B cell (primary cell): ENCODE measurements around the gene LRP5. TPM values are rescaled to one million over a fixed set of nuclear protein-coding genes. Genes with fewer than 3 reads are reported as not detected.
A peak's percentile ranks its signal among the peaks of the same experiment; 100 is the strongest.

Source experiments
- ATAC-seq: fragments of 200-7000 bp; cut with Tn5 transposase; one replicate; pipeline ENCODE4 v1.10.0; 2021; ENCODE audit warnings: low read depth, mild to moderate bottlenecking, moderate number of reproducible peaks, moderate library complexity
- CTCF ChIA-PET: fragments of 350-600 bp; sonication (Branson Sonifier 250); formaldehyde crosslinking; loops from one replicate; lab custom pipeline; 2021; ENCODE audit warnings: antibody characterized with exemption, inconsistent platforms; lab: Charles Lee
- POLR2A ChIA-PET: fragments of 350-600 bp; sonication (Branson Sonifier 250); formaldehyde crosslinking; loops from one replicate; lab custom pipeline; 2021; ENCODE audit warnings: antibody characterized with exemption; lab: Charles Lee
- DNase-seq: peaks from one replicate; pipeline ENCODE4 v3.0.0; 2013
- H2AFZ ChIP-seq: 2 replicates; pipeline ENCODE4 v1.6.1; 2012; ENCODE audit warnings: mild to moderate bottlenecking, low read depth, low read length; ENCODE audit not compliant: insufficient read depth, poor library complexity, severe bottlenecking
- H3K27ac ChIP-seq, 2 donors: 1 replicate in 1 of 2; 2 replicates in 1 of 2; pipeline ENCODE4 v1.5.1; 2012 to 2013; ENCODE audit warnings: low read length in 2 of 2, mild to moderate bottlenecking in 2 of 2, moderate library complexity in 1 of 2
- H3K27me3 ChIP-seq, 4 experiments: fragments of 200-600 bp in 1 of 4; sonication (generic) in 1 of 4; replicated peaks in 1 of 4; 1 replicate in 2 of 4; 2 replicates in 2 of 4; pipeline versions ENCODE4 v1.6.1 to v1.7.0; 2013 to 2016; ENCODE audit warnings: low read length in 3 of 4, mild to moderate bottlenecking in 2 of 4, mixed read lengths in 1 of 4, moderate library complexity in 1 of 4; ENCODE audit not compliant: insufficient read depth in 4 of 4, control insufficient read depth in 3 of 4; ENCODE audit errors: control extremely low read depth in 1 of 4
- H3K36me3 ChIP-seq, 2 experiments: replicated peaks in 1 of 2; 1 replicate in 1 of 2; 2 replicates in 1 of 2; pipeline versions ENCODE4 v1.6.1 to v1.7.1; 2013; ENCODE audit warnings: low read length in 1 of 2; ENCODE audit not compliant: insufficient read depth in 2 of 2, control insufficient read depth in 1 of 2; ENCODE audit errors: control extremely low read depth in 1 of 2, extremely low read depth in 1 of 2
- H3K4me1 ChIP-seq, 2 donors: fragments of 200-600 bp in 1 of 2; sonication (generic) in 1 of 2; 1 replicate in 1 of 2; 2 replicates in 1 of 2; pipeline versions ENCODE4 v1.5.1 to v1.6.1; 2013 to 2017; ENCODE audit warnings: low read length in 2 of 2; ENCODE audit not compliant: control insufficient read depth in 2 of 2, insufficient read depth in 2 of 2
- H3K4me2 ChIP-seq: replicated peaks from 2 replicates; pipeline ENCODE3; 2012; ENCODE audit warnings: mild to moderate bottlenecking, low read depth, low read length; ENCODE audit not compliant: poor library complexity, severe bottlenecking
- H3K4me3 ChIP-seq, 5 experiments: fragments of 200-600 bp in 1 of 5; sonication (generic) in 1 of 5; 1 replicate in 3 of 5; 2 replicates in 2 of 5; pipeline versions ENCODE4 v1.5.1 to v1.7.0; 2011 to 2016; ENCODE audit warnings: low read length in 4 of 5, mild to moderate bottlenecking in 4 of 5, low read depth in 2 of 5, control low read depth in 1 of 5, moderate library complexity in 1 of 5; ENCODE audit not compliant: insufficient read depth in 1 of 5; ENCODE audit errors: control extremely low read depth in 1 of 5, extremely low read depth in 1 of 5
- H3K79me2 ChIP-seq: fragments of 200-600 bp; sonication (generic); one replicate; pipeline ENCODE4 v1.6.0; 2016; ENCODE audit warnings: low read length; ENCODE audit not compliant: control insufficient read depth, insufficient read depth
- H3K9ac ChIP-seq: fragments of 200-600 bp; sonication (generic); 2 replicates; pipeline ENCODE4 v1.6.1; 2017; ENCODE audit warnings: mild to moderate bottlenecking, low read length, moderate library complexity
- H3K9me3 ChIP-seq, 3 donors: one replicate each; pipeline versions ENCODE4 v1.6.1 to v1.7.1; 2013; ENCODE audit warnings: low read length in 2 of 3; ENCODE audit not compliant: control insufficient read depth in 2 of 3, insufficient read depth in 1 of 3; ENCODE audit errors: control extremely low read depth in 1 of 3
- H4K20me1 ChIP-seq: 2 replicates; pipeline ENCODE4 v1.6.0; 2012; ENCODE audit warnings: mild to moderate bottlenecking, low read length; ENCODE audit not compliant: insufficient read depth, control insufficient read depth, poor library complexity, severe bottlenecking
- H3K27ac Mint-ChIP-seq: one replicate; pipeline ENCODE4 v1.8.0; 2021; ENCODE audit warnings: mixed read lengths
- H3K27me3 Mint-ChIP-seq: one replicate; pipeline ENCODE4 v1.8.0; 2021; ENCODE audit warnings: mixed read lengths
- H3K4me1 Mint-ChIP-seq: one replicate; pipeline ENCODE4 v1.8.0; 2021; ENCODE audit warnings: mixed read lengths
- H3K4me3 Mint-ChIP-seq: one replicate; pipeline ENCODE4 v1.8.0; 2021; ENCODE audit warnings: mixed read lengths
- H3K9me3 Mint-ChIP-seq: one replicate; pipeline ENCODE4 v1.8.0; 2022; ENCODE audit warnings: mixed read lengths; ENCODE audit not compliant: insufficient read depth
- CTCF ChIP-seq: fragments of 200-600 bp; IDR thresholded peaks from one replicate; pipeline ENCODE4 v1.8.0; 2022; ENCODE audit warnings: antibody characterized with exemption, mild to moderate bottlenecking
- EZH2 ChIP-seq: IDR thresholded peaks from 2 replicates; pipeline ENCODE4 v1.6.1; 2012; ENCODE audit warnings: borderline replicate concordance, low read depth, mild to moderate bottlenecking, moderate library complexity, low read length; ENCODE audit not compliant: insufficient read depth, poor library complexity, severe bottlenecking
- WGBS: methylation state at CpG from one replicate; pipeline ENCODE4 v1.1.5; 2013; ENCODE audit warnings: missing lambda C conversion rate; ENCODE audit not compliant: insufficient coverage; 5-methylcytosine and 5-hydroxymethylcytosine counted together
- intact Hi-C: fragments of 100-400 bp; cut with micrococcal nuclease; formaldehyde crosslinking; loops from one replicate; pipeline ENCODE4 v1.10.0; 2022
- polyA plus RNA-seq: library from polyadenylated mRNA; depleted of rRNA; stranded (reverse); fragments of >200 nt; gene quantifications from 2 replicates; pipeline ENCODE4 v1.2.3, GENCODE V29; 2012
- total RNA-seq, 2 donors: library from RNA; stranded (reverse); fragments of 120-200 nt in 1 of 2; gene quantifications; 1 replicate in 1 of 2; 2 replicates in 1 of 2; pipeline versions ENCODE4 v1.2.3 to v1.2.4, GENCODE V29; 2013 to 2022

The LRP5 gene
- total and polyA plus RNA-seq, 2 donors (not counting 1 experiment from before 2014, with no cell fraction given) = 2.4 to 13.9 TPM

DNA sequence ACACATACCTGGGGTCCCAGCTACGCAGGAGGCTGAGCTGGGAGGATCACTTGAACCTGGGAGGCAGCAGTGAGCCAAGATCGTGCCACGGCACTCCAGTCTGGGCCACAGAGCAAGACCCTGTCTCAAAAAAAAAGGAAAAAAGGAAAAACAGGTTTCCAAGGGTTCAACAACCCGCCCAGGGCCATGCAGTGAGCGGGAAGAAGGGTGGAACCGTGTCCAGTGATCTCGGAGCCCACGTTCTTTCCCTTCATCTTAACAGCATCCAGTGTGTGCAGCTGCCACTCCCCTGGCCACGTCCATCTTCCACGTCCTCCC, 14.9 kb upstream of the LRP5 start:
- Histone ChIP-seq H4K20me1 (no peaks in the 10 kb centered on the region), H3K9me3 (peaks cover 0 to under 1% (median 0%) of the 10 kb centered on the region in 3 donors), H3K9ac (no peak overlapping the region), H3K27ac (no peak overlapping the region), H3K4me2 (peak overlapping the region; percentile 64), H2AFZ (peak overlapping the region; percentile 14), H3K4me1 (peaks cover 45 to 46% of the 10 kb centered on the region in 2 donors), H3K27me3 (no peaks in the 10 kb centered on the region), H3K4me3 (no peak overlapping the region), H3K36me3 (no peaks in the 10 kb centered on the region), H3K79me2 (peaks cover 6% of the 10 kb centered on the region)
- CTCF ChIA-PET = interaction anchor here (0.6 to 11.4 kb wide), 19 partner anchors 10 to 261 kb away, joined by 3 to 427 read pairs (median 5); partner anchors contain the start of gene C11orf24
- TF ChIP-seq CTCF = no peak
- TF ChIP-seq EZH2 = no peak
- Mint-ChIP-seq H3K4me3 (peak overlapping the region; percentile 69), H3K27ac (peak overlapping the region; percentile 67), H3K9me3 (no peaks in the 10 kb centered on the region), H3K27me3 (no peaks in the 10 kb centered on the region), H3K4me1 (peaks cover 39% of the 10 kb centered on the region)
- DNase-seq (no peak), ATAC-seq (no peak)
- intact Hi-C loops = loop anchor here (1.0 to 5.0 kb wide), 5 partner anchors 26 to 150 kb away; partner anchors contain the start of gene C11orf24
- WGBS = 54% methylated on average over 10 of the region's 10 CpGs
- POLR2A ChIA-PET = interaction anchor here (1.9 to 3.9 kb wide), 2 partner anchors 25 to 40 kb away, joined by 13 to 44 read pairs; partner anchors contain the start of gene C11orf24

DNA sequence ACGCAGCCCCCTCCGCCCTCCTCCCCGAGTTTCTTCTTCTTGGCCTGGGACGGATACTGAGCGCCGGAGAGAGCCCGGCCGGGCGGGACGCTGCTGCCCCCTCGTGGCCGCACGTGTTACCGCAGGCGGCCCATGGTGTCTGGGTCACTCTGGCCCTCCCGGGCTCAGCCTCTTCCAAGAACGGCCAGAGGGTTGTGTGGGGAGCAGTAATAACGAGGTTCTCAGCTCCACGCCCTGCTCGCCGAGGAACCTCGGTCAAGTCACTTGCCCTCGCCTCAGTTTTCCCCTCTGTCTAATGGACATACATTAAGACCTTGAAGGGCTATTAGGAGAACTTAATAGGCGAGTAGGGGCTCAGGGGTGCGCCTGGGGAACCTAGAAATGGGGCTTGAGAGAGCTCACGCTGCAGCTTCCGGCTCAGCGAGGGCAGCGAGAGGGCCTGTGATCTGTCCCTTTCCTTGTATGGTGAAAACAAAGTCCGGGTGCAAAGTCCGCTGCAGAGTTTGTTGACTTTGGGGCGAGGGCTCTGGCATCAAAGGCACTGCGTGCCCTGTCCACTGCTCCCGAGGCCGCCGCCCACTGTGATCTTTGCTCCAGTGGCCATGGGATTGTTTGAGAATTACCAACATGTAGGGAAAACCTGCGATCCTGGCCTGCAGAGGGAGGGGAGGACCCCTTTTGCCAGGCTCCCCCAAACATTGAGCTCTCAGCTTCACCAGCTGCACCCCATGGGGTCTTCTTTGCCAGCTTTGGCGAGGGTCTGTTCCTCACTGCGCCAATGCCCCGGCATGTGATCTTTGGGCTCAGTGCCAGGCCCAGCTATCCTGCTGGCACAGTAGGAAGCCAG, 14.4 kb upstream of the LRP5 start:
- H3K4me2 ChIP-seq = peak overlapping the region; percentile 64
- H3K4me1 ChIP-seq = peaks cover 40 to 45% of the 10 kb centered on the region in 2 donors
- H3K27ac ChIP-seq = no peak overlapping the region
- no peaks in the 10 kb centered on the region for H3K9me3 Mint-ChIP-seq
- H3K4me3 Mint-ChIP-seq = peak overlapping the region; percentile 69
- H3K27me3 Mint-ChIP-seq = no peaks in the 10 kb centered on the region
- H3K36me3 ChIP-seq = no peaks in the 10 kb centered on the region
- peak; percentile 85 for DNase-seq
- H2AFZ ChIP-seq = peak overlapping the region; percentile 14
- peaks cover 36% of the 10 kb centered on the region for H3K4me1 Mint-ChIP-seq
- POLR2A ChIA-PET = interaction anchor here (1.9 to 3.9 kb wide), 2 partner anchors 25 to 40 kb away, joined by 13 to 44 read pairs; partner anchors contain the start of gene C11orf24
- H4K20me1 ChIP-seq = no peaks in the 10 kb centered on the region
- H3K27me3 ChIP-seq = no peaks in the 10 kb centered on the region
- intact Hi-C loops = loop anchor here (1.0 to 5.0 kb wide), 5 partner anchors 27 to 149 kb away; partner anchors contain the start of gene C11orf24
- CTCF ChIA-PET = interaction anchor here (1.0 to 11.4 kb wide), 20 partner anchors 10 to 580 kb away, joined by 3 to 427 read pairs (median 4); partner anchors contain the start of gene C11orf24
- no peak overlapping the region for H3K9ac ChIP-seq
- no peaks in the 10 kb centered on the region for H3K9me3 ChIP-seq
- ATAC-seq = peak; percentile 95
- no peak overlapping the region for H3K4me3 ChIP-seq
- peaks cover 6% of the 10 kb centered on the region for H3K79me2 ChIP-seq
- H3K27ac Mint-ChIP-seq = peak overlapping the region; percentile 67
- 35% methylated on average over 40 of the region's 40 CpGs for WGBS
- TF ChIP-seq CTCF (peak; percentile 95), EZH2 (no peak)
